Measurements from ENCODE around the gene FAM110A. TPM values are rescaled to one million over a fixed set of nuclear protein-coding genes. Genes with fewer than 3 reads are reported as not detected.

The FAM110A gene
- total and polyA plus RNA-seq, 2 of the 8 experiments (the other 6 are each of a cell fraction or from before 2014, with no cell fraction given), result 10.1 to 10.9 TPM

DNA sequence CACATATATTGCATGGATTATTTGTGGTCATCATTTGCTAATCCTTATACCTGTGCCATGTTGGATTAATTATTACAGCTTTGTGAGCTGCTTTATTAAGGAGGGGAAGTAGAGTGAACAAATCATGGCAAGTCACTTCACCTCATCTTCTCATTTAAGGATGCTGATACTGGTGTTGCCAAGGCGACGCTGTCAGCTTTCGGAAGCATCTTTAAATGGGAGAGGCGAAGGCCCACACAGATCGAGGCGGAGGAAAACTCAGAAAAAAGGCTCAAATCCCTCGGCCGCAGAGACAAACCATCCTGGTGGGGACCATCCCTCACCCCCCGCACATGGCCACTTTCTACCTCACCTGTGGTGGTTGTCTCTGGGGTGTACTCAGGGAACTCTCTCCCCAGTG is 34.8 kb downstream of the FAM110A start (continued):
- TF ChIP-seq, protein P1, sequence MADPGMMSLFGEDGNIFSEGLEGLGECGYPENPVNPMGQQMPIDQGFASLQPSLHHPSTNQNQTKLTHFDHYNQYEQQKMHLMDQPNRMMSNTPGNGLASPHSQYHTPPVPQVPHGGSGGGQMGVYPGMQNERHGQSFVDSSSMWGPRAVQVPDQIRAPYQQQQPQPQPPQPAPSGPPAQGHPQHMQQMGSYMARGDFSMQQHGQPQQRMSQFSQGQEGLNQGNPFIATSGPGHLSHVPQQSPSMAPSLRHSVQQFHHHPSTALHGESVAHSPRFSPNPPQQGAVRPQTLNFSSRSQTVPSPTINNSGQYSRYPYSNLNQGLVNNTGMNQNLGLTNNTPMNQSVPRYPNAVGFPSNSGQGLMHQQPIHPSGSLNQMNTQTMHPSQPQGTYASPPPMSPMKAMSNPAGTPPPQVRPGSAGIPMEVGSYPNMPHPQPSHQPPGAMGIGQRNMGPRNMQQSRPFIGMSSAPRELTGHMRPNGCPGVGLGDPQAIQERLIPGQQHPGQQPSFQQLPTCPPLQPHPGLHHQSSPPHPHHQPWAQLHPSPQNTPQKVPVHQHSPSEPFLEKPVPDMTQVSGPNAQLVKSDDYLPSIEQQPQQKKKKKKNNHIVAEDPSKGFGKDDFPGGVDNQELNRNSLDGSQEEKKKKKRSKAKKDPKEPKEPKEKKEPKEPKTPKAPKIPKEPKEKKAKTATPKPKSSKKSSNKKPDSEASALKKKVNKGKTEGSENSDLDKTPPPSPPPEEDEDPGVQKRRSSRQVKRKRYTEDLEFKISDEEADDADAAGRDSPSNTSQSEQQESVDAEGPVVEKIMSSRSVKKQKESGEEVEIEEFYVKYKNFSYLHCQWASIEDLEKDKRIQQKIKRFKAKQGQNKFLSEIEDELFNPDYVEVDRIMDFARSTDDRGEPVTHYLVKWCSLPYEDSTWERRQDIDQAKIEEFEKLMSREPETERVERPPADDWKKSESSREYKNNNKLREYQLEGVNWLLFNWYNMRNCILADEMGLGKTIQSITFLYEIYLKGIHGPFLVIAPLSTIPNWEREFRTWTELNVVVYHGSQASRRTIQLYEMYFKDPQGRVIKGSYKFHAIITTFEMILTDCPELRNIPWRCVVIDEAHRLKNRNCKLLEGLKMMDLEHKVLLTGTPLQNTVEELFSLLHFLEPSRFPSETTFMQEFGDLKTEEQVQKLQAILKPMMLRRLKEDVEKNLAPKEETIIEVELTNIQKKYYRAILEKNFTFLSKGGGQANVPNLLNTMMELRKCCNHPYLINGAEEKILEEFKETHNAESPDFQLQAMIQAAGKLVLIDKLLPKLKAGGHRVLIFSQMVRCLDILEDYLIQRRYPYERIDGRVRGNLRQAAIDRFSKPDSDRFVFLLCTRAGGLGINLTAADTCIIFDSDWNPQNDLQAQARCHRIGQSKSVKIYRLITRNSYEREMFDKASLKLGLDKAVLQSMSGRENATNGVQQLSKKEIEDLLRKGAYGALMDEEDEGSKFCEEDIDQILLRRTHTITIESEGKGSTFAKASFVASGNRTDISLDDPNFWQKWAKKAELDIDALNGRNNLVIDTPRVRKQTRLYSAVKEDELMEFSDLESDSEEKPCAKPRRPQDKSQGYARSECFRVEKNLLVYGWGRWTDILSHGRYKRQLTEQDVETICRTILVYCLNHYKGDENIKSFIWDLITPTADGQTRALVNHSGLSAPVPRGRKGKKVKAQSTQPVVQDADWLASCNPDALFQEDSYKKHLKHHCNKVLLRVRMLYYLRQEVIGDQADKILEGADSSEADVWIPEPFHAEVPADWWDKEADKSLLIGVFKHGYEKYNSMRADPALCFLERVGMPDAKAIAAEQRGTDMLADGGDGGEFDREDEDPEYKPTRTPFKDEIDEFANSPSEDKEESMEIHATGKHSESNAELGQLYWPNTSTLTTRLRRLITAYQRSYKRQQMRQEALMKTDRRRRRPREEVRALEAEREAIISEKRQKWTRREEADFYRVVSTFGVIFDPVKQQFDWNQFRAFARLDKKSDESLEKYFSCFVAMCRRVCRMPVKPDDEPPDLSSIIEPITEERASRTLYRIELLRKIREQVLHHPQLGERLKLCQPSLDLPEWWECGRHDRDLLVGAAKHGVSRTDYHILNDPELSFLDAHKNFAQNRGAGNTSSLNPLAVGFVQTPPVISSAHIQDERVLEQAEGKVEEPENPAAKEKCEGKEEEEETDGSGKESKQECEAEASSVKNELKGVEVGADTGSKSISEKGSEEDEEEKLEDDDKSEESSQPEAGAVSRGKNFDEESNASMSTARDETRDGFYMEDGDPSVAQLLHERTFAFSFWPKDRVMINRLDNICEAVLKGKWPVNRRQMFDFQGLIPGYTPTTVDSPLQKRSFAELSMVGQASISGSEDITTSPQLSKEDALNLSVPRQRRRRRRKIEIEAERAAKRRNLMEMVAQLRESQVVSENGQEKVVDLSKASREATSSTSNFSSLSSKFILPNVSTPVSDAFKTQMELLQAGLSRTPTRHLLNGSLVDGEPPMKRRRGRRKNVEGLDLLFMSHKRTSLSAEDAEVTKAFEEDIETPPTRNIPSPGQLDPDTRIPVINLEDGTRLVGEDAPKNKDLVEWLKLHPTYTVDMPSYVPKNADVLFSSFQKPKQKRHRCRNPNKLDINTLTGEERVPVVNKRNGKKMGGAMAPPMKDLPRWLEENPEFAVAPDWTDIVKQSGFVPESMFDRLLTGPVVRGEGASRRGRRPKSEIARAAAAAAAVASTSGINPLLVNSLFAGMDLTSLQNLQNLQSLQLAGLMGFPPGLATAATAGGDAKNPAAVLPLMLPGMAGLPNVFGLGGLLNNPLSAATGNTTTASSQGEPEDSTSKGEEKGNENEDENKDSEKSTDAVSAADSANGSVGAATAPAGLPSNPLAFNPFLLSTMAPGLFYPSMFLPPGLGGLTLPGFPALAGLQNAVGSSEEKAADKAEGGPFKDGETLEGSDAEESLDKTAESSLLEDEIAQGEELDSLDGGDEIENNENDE (IDR thresholded peaks at IDR 0.05; ENCODE audit: insufficient replicate concordance, low read length), result no peak
- no peak for TF ChIP-seq RXRA (IDR thresholded peaks at IDR 0.05; ENCODE audit: insufficient read depth, low read depth, low read length)
- no peak for TF ChIP-seq FOSL1 (IDR thresholded peaks at IDR 0.05; ENCODE audit: insufficient read depth, low read depth, low read length)
- no peak for TF ChIP-seq CEBPB (IDR thresholded peaks at IDR 0.05; ENCODE audit: low read depth, low read length)
- TF ChIP-seq, protein P2, sequence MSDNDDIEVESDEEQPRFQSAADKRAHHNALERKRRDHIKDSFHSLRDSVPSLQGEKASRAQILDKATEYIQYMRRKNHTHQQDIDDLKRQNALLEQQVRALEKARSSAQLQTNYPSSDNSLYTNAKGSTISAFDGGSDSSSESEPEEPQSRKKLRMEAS (IDR thresholded peaks at IDR 0.05), result no peak
